ENCODE results near the gene DNAH1.
A peak's percentile ranks its signal among the peaks of the same experiment; 100 is the strongest.

DNAH1 gene

DNA sequence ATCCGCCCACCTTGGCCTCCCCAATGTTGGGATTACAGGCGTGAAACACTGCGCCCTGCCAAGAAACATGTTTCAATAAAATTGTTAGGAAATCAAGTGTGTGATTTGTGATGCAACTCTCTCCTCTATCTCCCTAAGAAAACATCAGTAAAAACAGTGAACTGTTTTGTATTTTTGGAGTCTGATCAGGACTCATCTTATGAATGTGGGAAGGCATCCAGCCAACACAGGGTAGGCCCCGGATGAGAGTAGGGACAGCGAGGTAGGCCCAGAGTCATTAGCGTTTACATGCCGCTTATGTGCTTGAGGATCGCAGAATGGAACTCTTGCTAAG is 29.4 kb upstream of the DNAH1 start:
- TF ChIP-seq, protein P1, sequence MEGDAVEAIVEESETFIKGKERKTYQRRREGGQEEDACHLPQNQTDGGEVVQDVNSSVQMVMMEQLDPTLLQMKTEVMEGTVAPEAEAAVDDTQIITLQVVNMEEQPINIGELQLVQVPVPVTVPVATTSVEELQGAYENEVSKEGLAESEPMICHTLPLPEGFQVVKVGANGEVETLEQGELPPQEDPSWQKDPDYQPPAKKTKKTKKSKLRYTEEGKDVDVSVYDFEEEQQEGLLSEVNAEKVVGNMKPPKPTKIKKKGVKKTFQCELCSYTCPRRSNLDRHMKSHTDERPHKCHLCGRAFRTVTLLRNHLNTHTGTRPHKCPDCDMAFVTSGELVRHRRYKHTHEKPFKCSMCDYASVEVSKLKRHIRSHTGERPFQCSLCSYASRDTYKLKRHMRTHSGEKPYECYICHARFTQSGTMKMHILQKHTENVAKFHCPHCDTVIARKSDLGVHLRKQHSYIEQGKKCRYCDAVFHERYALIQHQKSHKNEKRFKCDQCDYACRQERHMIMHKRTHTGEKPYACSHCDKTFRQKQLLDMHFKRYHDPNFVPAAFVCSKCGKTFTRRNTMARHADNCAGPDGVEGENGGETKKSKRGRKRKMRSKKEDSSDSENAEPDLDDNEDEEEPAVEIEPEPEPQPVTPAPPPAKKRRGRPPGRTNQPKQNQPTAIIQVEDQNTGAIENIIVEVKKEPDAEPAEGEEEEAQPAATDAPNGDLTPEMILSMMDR (conservative IDR thresholded peaks at IDR 0.05), result no peak
- H3K27ac ChIP-seq, result peak overlapping the region; percentile 100

DNA sequence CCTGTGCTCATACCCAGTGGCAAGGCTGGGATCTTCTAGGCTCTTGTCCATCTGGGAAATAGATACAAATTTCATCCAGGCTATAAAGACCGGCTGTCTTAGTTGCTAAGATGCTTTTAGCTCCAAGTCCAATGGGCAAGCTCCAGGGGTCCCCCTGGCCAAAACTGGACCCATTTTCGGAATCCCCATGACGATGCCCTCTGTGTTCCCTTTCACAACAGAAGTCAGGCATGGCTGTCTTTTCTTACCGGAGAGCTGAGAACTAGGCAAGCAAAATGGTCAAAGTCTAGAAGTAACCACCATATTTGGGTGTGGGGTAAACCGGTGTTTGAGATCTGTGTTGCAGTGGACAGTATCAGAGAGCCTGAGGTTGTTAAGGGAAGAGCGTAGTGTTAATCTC is 27.4 kb upstream of the DNAH1 start:
- TF ChIP-seq, protein P1 (conservative IDR thresholded peaks at IDR 0.05), result no peak
- peak overlapping the region; percentile 100 for H3K27ac ChIP-seq

- H3K27ac ChIP-seq, result peak overlapping the region; percentile 100; the same call in 1 of the 2 replicates
- TF ChIP-seq, protein P1 (conservative IDR thresholded peaks at IDR 0.05), result no peak
Observed at GRCh38 chr3:52289338-52289746, 26.8 kb upstream of the DNAH1 start.

- TF ChIP-seq, protein P1 (conservative IDR thresholded peaks at IDR 0.05), result no peak
- no peak overlapping the region; the same call in 1 of the 2 replicates for H3K27ac ChIP-seq
Observed at GRCh38 chr3:52289747-52290595, 26.1 kb upstream of the DNAH1 start.

DNA sequence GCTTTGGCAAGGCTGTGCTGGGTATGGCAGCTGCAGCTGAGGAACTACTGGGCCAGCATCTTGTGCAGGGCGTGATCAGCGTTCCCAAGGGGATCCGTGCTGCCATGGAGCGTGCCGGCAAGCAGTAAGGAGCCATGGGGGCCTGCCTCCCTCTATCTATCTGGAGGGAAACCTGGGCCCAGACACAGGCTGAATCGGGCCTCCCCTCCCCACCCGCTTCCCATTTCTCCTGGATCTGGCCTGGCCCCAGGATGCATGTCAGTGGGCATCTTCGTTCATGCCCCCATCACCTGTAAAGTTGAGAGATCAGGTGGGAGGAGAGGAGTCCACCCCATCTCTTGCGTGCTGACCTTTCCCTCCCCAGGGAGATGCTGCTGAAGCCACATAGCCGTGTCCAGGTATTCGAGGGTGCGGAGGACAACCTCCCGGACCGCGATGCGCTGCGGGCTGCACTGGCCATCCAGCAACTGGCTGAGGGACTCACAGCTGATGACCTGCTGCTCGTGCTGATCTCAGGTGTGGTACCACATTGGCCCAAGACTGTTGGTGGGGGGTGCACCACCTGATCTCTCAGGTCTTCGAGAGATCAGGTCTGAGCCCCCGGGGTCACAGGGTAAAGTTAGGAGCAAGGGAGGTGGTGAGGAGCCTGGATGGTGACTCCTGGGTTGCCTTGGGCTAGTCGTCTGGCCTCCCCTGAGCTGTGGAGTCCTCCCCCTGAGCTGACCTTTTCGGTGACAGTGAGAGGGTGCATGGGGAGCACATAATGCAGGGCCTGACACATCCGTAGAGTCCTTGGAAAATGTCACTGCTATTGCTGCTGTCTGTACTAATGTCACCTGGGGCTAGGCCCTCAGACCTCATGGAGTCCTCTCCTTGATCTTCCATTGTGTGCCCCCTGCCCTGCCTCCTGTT is 25.3 kb upstream of the DNAH1 start:
- no peak overlapping the region; the same call in 1 of the 2 replicates for H3K27ac ChIP-seq
- TF ChIP-seq, protein P1 (conservative IDR thresholded peaks at IDR 0.05), result no peak

GRCh38 chr3:52291508-52292181 is 24.5 kb upstream of the DNAH1 start:
- no peak overlapping the region for H3K27ac ChIP-seq
- TF ChIP-seq, protein P1 (conservative IDR thresholded peaks at IDR 0.05), result peak; percentile 60
